HG03135 (cell line): ENCODE measurements around the gene SERPINA6.
"Not testable (repeated sequence)": the region's sequence is repeated elsewhere in the genome, so short reads cannot be mapped to it uniquely, and the experiment has no call there.

Experiments
- ATAC-seq: cut with Tn5 transposase; IDR thresholded peaks from one replicate; pipeline ENCODE4 v1.9.1; 2021; ENCODE audit warnings: mild to moderate bottlenecking, moderate library complexity; ENCODE audit not compliant: unreplicated experiment

The SERPINA6 gene

DNA sequence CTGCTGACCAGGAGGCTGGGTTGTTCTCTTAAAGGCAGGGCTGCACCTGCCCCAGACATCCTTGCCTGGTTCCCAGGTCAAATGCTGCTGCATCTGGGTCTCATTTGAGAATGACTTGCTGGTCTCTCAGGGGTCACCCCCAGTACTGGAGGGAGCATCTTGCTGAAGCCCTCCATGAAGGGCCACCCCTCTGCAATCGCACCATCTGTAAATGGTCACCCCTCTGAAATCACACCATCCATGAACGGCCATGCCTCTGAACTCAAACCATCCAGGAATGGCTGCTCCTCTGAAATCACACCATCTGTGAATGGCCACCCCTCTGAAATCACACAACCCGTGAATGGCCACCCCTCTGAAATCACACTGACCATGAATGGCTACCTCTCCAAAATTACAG is 7.3 kb upstream of the SERPINA6 start:
- no peak for ATAC-seq

- ATAC-seq, result no peak
These were observed 6.7 kb upstream of the SERPINA6 start for GRCh38 chr14:94329857-94330256.

DNA sequence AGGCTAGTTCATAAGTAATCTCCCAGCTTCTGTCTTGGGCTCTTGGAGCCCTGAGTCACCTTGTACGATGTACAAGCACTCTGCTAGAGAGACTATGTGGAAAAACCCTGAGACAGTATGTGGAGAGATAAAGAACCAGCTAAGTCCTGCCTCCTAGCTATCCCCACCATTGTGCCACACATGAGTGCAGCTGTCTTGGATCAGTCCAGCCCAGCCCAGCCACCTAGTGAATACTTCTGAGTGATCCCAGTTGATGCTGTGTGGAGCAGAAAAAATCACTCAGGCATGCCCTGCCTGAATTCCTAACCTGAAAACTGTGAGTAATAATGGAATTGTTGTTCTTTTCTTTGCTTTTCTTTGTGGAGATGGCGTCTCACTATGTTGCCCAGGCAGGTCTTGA is 5.1 kb upstream of the SERPINA6 start:
- no peak for ATAC-seq

- ATAC-seq, result no peak
These were observed 1.5 kb downstream of the SERPINA6 start for GRCh38 chr14:94321421-94322271.

DNA sequence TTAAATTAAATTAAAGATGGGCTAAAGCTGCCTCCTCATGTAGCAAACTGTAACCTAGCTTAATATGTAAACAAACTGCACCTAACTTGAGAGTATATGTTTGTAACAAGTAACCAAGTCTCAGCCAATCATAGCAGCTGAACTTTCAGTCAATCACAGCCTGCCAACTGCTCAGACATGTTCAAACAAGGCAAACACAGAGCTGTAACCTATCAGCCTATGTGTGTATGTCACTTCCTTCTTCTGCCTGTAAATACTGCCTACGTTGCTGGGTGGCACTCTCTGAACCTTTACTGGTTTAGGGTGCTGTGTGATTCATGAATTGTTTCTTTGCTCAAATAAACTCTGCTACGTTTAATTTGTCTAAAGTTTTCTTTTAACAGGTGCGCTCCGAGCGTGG is 2.9 kb downstream of the SERPINA6 start:
- no peak for ATAC-seq

GRCh38 chr14:94317259-94317658 is 5.9 kb downstream of the SERPINA6 start:
- no peak for ATAC-seq

DNA sequence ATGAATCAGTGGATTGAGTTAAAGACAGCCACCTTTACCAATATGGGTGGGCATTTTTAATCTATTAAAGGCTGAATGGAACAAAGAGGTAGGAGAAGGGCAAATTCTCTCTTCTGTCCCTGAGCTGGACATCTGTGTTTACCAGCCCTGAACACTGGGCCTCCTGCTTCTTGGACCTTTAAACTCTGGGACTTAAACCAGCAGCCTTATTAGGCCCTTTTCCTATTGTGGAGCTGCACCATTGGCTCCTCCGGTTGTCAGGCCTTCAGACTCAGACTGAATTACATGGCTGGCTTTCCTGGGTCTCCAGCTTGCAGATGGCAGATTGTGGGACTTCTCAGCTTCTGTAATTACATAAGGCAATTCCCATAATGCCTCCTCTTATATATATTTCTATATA is 6.4 kb downstream of the SERPINA6 start:
- ATAC-seq, result no peak

DNA sequence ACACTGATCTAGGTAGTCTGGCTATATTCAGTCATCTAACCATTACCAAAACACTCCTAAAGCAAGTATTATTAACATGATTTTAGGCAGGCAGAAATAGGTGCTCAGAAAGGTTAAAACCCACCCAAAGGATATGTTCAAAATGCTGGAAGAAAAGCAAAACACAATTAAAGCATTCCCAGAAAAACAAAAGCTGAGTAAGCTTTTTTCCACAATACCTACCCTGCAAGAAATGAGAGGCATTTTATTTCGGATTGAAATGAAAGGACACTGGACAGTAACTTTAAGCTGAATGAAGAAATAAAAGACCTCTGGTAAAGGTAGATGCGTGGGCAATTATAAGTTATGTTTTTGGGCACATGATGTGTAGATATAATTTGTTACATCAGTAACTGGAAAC is 8.2 kb downstream of the SERPINA6 start:
- no peak for ATAC-seq

DNA sequence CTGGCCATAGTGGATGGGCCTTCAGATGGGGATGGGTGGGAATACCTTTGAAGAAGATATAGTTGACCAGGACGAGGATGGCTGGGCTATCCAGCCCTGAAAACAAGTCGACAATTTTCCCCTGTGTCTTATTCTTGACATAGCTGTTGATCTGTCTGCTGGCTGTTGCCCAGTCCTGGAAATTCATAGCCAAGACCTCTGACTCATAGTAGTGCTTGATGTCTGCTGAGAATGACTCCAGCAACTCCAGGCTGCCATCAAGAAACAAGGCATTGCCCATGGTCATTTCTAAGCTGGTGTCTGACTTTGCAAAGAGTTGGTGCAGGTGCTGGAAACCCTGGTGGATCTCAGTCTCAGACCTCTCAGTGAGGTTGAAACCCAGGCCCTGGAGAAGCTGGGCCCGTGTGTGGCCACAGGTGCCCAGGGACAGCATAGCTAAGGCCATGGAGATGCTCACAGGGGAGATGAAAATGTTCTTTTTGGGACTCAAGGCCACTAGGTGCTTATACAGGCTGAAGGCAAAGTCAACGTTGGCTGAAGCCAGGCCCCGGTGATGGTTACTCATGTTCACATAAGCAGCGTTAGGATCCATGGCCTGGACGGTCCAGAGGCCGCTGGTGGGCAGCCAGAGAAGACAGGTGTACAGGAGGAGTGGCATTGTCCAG is 9.0 kb downstream of the SERPINA6 start:
- no peak for ATAC-seq

DNA sequence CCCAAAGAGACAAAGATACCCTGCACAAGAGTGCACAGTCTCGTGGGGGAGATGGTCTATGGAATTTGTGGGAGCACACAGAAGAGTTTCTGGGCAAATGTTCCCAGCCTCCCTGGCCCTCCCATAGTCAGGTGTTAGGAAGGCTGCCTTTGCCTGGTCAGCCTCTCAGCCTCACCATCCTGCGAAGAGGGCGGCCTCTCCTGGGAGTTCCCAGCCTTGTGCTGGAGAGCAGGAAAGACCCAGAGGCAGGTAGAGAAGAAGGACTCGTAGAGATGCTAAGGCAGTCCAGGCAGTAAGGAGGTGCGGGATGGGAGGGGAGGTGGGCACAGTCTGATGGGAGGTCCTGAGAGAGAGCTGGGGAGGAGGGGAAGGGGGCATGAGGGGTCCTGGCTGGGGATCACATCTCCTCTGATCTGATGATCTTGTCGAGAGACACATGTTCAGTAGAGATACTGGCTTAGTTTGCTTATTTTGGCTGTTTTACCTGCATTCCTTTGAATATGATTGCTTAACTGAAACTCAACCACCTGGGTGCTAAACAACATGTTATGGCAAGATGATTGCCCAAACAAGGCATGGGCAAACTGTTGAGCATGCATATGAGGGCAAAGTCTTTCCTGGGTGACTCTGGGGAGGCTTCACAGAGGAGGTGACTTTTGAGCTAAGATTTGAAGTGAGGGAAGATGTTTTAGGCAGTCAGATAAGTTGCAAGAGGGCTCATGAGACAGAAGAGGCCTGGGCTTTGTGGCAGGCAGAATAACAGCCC is 10.5 kb downstream of the SERPINA6 start:
- no peak for ATAC-seq

DNA sequence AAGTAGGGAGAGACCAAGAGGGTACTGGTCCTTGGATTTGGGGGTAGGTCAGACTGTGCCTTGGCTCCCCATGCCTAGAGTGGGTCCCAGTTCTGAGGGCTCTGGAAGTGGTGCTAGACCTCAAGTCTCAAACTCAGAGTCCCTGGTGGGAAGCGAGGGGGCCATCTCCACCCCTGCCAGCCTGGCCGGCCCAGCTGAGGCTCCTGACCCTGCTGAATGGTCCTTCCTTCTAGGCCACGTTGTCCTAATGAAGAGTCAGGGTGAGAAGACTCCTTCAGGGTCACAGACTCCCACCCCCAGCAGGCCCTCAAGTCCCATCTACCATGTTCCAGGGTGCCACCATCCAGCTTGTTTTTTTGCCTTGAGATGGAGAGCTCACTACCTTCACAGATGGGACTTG is 12.9 kb downstream of the SERPINA6 start:
- no peak for ATAC-seq

- no peak for ATAC-seq
These were observed 13.4 kb downstream of the SERPINA6 start for GRCh38 chr14:94309721-94310120.

GRCh38 chr14:94307410-94307992 is 15.6 kb downstream of the SERPINA6 start:
- ATAC-seq, result no peak

DNA sequence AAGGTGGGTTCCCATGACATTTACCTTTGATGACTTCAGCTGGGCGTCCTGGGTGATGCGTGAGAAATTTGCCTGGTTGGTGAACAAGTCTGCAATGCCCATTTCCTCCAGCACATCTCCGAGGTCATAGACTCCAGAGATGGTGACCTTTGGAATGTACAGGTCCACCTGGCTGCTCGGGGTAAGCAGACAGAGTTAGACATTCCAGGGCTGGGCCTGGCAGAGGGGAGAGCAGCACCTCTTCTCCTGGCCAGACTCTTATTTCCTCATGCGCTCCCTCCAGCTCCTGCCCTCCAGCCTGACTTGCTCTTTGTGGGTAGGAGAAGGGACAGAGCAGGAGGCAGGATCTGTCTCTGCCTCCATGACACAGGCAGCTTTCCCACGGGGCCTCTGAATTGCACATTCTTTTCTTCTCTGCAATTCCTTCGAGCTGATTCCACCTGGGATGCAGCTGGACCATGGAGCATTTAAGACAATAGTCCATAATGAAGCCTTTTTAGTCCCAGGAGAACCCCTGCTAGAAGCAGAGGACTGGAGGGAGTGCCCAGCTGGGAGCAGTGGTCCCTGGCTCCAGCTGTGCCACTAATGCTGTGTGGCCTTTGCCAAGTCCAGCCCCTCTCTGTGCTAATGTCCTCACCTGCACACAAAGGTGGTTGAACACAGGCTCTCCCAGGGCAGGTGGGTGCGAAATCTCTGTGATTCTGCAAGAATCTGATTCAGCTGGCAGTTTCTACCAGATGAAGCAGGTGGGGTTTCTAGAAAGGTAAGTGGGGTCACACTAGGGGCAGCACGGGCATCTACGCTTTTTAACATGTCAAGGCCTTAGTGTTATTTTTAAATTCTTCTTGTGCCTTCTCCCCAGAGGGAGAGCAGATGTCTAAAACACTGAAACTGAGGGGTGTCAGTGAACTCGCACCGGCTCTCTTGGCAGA is 16.8 kb downstream of the SERPINA6 start:
- ATAC-seq, result no peak

DNA sequence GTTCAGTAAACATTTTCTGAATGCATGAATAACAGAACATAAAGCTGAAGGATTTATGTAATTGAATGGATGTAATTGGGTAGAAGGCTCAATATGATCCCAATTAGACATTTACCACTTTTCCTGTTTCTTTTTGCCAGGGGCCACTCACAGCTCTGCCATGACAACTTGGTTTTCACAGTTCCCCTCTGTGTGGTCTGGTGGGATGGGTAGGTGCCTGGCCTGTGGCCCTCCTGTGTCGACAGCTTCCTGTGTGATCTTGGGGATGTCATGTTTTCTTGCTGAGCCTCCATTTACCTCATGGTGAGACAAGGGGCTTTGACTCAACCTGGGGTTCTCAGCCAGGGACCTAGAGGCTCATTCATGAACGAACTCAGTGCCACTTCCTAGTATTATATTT is 17.5 kb downstream of the SERPINA6 start:
- no peak for ATAC-seq

DNA sequence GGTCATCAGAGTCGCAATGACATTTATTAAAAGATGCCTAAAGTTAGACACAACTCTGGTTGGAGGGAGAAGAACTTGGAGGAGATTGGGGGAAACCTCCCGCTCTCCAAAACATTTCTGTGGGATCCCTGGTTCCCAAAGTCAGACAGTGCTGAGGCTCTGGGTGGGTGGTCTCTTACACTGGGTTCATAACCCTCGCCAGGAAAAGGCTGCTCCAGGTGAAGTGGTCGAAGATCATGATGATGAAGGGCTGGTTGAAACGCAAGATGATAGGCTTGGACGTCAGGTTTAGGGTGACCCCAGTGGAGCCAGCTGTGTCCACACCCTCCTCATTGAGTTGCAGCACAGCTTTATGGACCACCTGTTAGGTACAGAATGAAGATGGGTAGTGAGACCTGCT is 18.9 kb downstream of the SERPINA6 start:
- no peak for ATAC-seq

DNA sequence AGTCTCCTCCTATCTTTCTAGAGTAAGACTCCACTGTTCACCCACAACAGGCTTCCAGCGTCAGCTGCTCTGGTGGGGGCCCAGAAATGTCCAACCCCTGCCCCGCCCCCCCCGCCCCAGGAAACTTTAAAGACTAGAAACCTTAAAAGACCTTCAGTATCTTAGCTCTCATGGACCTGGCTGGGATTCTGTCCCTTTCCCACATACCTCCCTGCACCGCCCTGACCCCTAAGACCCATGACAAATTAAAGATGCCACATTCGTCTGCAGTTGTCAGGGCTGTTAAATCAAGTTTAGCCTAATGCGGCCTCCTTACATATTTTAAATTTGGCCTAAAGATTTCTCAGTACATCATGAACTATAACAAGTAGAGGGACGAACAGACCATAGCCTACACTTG is 20.0 kb downstream of the SERPINA6 start:
- no peak for ATAC-seq

DNA sequence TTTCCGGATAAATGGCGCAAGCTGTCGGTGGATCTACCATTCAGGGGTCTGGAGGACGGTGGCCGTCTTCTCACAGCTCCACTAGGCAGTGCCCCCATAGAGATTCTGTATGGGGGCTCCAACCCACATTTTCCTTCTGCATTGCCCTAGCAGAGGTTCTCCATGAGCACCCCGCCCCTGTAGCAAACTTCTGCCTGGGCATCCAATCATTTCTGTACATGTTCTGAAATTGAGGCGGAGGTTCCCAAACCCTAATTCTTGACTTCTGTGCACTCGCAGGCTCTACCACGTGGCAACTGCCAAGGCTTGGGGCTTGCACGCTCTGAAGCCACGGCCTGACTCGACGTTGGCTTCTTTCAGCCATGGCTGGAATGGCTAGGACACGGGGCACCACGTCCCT is 25.0 kb downstream of the SERPINA6 start:
- no peak for ATAC-seq

GRCh38 chr14:94296181-94296545 is 27.0 kb downstream of the SERPINA6 start:
- not testable (repeated sequence) for ATAC-seq
